ENCODE data around the gene SMIM23. TPM values are rescaled to one million over a fixed set of nuclear protein-coding genes. Genes with fewer than 3 reads are reported as not detected.

SMIM23 gene
- total RNA-seq, 4 donors from 2014 or later, result not detected

GRCh38 chr5:171782332-171782966, 3.2 kb upstream of the SMIM23 start:
- no peak for DNase-seq
- 85 to 86% methylated on average over 18 of the region's 18 CpGs for WGBS, 2 donors

GRCh38 chr5:171783051-171783450, 2.6 kb upstream of the SMIM23 start:
- intact Hi-C loops (cut with DNase I), result no loop called here
- Histone ChIP-seq H3K4me1 (no peaks in the 10 kb centered on the region), H3K27ac (no peak overlapping the region), H3K4me3 (no peak overlapping the region), H3K36me3 (no peaks in the 10 kb centered on the region), H3K9me3 (no peaks in the 10 kb centered on the region), H3K27me3 (peaks cover 0 to 16% (median 0%) of the 10 kb centered on the region in 4 donors)
- 77 to 79% methylated on average over 2 of the region's 2 CpGs for WGBS, 2 donors
- TF ChIP-seq POLR2A (IDR thresholded peaks at IDR 0.05), result no peak
- TF ChIP-seq, protein P1, sequence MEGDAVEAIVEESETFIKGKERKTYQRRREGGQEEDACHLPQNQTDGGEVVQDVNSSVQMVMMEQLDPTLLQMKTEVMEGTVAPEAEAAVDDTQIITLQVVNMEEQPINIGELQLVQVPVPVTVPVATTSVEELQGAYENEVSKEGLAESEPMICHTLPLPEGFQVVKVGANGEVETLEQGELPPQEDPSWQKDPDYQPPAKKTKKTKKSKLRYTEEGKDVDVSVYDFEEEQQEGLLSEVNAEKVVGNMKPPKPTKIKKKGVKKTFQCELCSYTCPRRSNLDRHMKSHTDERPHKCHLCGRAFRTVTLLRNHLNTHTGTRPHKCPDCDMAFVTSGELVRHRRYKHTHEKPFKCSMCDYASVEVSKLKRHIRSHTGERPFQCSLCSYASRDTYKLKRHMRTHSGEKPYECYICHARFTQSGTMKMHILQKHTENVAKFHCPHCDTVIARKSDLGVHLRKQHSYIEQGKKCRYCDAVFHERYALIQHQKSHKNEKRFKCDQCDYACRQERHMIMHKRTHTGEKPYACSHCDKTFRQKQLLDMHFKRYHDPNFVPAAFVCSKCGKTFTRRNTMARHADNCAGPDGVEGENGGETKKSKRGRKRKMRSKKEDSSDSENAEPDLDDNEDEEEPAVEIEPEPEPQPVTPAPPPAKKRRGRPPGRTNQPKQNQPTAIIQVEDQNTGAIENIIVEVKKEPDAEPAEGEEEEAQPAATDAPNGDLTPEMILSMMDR (IDR thresholded peaks at IDR 0.05), result no peak
- DNase-seq, result no peak

More at GRCh38 chr5:171782332-171782966, 3.2 kb upstream of the SMIM23 start:
- intact Hi-C loops (cut with DNase I), result no loop called here
- TF ChIP-seq, protein P1 (IDR thresholded peaks at IDR 0.05), result no peak
- TF ChIP-seq POLR2A (IDR thresholded peaks at IDR 0.05), result no peak
- no peaks in the 10 kb centered on the region for H3K36me3 ChIP-seq
- H3K4me3 ChIP-seq, result no peak overlapping the region
- H3K4me1 ChIP-seq, result no peaks in the 10 kb centered on the region
- H3K27me3 ChIP-seq, result peaks cover 0 to 16% (median 0%) of the 10 kb centered on the region in 4 donors
- no peaks in the 10 kb centered on the region for H3K9me3 ChIP-seq
- H3K27ac ChIP-seq, result no peak overlapping the region

DNA sequence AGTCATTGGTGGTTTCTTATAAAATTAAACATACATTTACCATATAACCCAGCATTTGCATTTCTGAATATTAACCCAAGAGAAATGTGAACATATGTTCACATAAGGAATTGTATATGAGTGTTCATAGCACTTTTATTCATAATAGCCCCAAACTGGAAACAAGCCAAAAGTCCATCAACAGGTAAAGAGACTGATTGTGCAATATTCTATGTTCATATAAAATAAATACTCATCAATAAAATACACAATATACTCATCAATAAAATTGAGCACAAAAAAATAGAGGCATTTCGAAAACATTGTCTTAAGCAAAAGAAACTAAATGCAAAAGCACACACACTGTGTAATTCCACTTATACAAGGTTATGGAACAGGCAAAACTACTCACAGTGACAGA, 3.7 kb downstream of the SMIM23 start:
- WGBS, 2 donors, result 64 to 85% methylated on average over 1 of the region's 1 CpG
- intact Hi-C loops (cut with DNase I), result no loop called here
- DNase-seq, result no peak

GRCh38 chr5:171790408-171790807, 4.8 kb downstream of the SMIM23 start:
- Histone ChIP-seq H3K27ac (no peak overlapping the region), H3K27me3 (peaks cover 0 to 7% (median 0%) of the 10 kb centered on the region in 4 donors), H3K36me3 (no peaks in the 10 kb centered on the region), H3K4me3 (no peak overlapping the region), H3K9me3 (no peaks in the 10 kb centered on the region), H3K4me1 (no peaks in the 10 kb centered on the region)
- intact Hi-C loops (cut with DNase I), result no loop called here
- 78 to 84% methylated on average over 2 of the region's 2 CpGs for WGBS, 2 donors
- TF ChIP-seq, protein P1 (IDR thresholded peaks at IDR 0.05), result no peak
- no peak for TF ChIP-seq POLR2A (IDR thresholded peaks at IDR 0.05)
- no peak for DNase-seq

More for the DNA sequence above, 3.7 kb downstream of the SMIM23 start:
- Histone ChIP-seq H3K9me3 (no peaks in the 10 kb centered on the region), H3K27ac (no peak overlapping the region), H3K4me3 (no peak overlapping the region), H3K27me3 (peaks cover 0 to 7% (median 0%) of the 10 kb centered on the region in 4 donors), H3K36me3 (no peaks in the 10 kb centered on the region), H3K4me1 (no peaks in the 10 kb centered on the region)
- TF ChIP-seq, protein P1 (IDR thresholded peaks at IDR 0.05), result no peak
- no peak for TF ChIP-seq POLR2A (IDR thresholded peaks at IDR 0.05)

DNA sequence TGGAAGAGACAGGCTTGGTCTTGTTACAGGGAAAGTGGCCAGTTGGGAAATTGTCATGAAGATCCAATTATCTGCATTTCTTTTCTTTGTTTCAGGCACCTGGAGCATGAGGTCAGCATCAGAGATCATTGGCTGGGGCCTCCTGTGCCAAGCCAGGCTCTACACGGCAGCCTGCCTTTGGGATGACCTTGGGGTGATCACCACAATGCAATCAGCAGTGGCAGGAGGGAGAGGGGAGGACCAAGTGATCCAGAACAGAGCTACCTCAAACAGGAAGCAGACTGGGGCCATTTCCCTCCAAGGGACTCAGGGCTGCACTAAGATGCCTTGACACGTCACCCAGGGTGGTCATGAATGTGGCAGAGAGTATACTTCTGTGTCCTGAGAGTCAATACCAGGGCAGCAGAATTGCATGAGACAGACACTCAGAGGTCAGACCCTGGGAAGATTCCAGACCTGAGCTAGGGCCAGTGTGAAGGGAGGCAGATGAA, 8.9 kb downstream of the SMIM23 start:
- no peak overlapping the region for H3K4me3 ChIP-seq
- H3K27ac ChIP-seq, result no peak overlapping the region
- no peak for DNase-seq
- H3K36me3 ChIP-seq, result no peaks in the 10 kb centered on the region
- TF ChIP-seq, protein P1 (IDR thresholded peaks at IDR 0.05), result no peak
- no peak for TF ChIP-seq POLR2A (IDR thresholded peaks at IDR 0.05)
- 17 to 83% methylated on average over 1 to 2 of the region's 2 CpGs for WGBS, 2 donors
- intact Hi-C loops (cut with DNase I), result no loop called here
- H3K27me3 ChIP-seq, result peaks cover 0 to 5% (median 0%) of the 10 kb centered on the region in 4 donors
- H3K9me3 ChIP-seq, result no peaks in the 10 kb centered on the region
- no peaks in the 10 kb centered on the region for H3K4me1 ChIP-seq
